ENCODE data around the gene UBE2D2.

Gene UBE2D2

DNA sequence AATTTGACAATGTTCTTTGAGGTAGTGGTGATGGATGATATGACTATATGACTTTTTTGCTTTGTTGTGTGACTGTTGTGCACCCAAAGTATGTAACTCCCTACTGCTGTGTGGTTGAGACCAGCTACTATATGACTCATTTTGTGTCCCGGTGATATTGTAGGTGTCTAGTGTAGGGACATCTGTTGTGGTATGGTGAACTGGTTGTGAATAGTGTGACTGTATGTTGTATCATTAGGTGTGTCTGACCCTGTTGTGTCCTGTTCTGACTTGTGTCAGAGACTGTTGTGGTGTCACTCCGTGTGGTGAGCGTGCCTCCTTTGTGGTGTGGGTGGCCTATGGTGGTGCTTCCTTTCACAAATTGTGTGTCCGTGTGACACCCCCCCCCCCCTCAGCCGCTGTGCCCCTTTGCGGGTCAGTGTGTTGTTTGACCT is 75.9 kb downstream of the UBE2D2 start:
- DNase-seq, result peak; percentile 58

DNA sequence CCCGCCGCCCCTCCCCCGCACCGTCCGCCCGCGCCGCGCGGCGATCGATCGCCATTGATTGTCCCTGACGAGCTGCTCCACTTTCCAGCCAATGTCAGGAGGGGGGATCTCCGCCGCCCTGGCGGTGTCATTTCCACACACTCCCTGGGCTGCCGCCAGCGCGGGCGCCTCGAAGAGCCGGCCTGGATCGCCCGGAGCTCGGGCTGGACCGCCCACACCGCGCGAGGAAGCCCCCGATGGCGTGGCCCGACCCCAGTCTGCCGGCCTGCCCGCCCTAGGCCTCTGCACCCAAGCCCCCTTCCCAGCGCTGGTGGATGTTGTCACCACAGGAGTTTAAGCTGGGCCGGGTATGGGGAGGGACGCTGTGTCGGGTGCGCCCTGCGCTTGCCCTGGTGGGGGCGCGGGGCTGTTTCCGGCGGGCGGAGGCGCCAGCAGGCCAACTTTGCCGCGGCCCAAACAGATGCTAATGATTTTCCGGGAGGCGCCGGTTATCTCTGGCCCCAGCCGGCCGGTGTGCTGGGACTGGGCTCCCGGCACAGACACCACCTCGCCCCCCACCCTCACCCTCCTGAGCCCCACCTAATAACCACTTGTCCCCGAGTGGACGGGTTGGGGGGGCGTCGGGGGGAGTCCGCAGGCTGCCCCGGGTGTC is 76.4 kb downstream of the UBE2D2 start:
- peak; percentile 83 for DNase-seq

DNA sequence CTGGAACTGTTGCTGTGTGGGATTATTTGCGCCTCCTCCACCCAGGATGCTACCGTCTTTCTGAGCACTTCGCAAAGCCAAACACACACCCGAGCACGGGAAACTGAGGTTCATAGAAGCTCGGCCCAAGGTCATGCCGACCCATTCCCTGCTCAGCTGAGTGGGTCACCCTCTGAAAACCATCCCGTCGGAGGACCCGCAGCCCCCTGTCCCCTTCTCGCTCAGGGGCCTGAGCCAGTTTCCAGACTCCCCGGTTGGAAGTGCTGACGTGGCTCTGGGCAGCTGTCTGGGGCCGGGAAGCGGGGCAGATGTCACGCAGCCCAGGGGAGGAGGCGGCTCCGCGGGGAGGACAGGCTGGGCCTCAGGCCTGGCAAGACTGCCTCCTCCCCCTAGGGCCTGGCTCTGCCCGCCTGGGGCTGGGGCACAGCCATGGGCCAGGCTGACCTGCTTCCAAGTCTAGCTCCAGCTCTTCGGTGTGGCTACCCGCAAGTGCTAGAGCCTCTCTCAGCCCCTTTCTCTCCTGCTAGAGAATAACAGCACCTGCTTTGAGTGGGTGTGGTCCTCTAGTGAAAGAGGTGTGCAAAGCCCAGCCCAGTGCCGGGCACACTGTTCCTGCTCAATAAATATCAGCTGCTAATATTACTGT is 77.1 kb downstream of the UBE2D2 start:
- peak; percentile 58 for DNase-seq

DNA sequence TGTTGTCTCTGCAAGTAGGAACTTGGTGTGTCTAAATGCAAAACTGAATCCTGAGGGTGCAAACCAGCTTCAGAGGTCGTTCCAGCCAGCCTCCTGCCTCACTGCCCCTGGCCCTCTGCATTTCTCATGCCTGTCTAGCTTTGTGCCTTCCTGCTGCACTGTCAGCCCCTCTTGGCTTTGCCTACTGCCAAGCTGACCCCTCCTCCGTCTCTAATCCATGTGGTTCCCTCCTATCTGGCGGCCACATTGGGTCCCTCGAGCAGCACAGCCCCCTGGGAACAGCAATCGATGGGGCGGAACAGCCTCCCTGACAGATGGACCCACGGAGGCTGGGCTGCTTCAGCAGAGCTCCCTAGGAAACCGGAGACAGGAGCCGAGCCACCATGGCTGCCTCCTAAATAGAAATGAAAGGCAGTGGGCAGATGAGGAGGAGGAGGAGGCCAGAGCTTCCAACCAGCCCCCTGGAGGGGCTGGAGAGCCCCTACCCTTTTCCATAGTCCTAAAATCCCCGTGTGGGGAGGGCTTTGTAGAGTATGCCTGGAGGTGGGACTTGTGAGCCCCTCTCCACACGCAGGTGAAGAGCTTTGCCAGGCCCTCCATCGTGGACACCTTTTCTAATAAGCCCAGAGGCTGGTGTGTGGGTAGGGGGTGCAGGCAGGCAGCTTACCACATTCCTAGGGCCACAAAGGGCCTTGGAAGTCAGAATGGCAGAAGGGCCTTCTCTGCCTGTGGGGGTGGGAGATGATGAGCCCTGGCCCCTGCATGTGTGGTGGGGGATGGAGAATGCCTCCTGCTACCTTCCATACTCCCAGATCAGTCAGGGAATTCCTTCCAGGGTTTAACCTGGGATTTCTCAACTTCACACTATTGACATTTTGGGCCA is 77.8 kb downstream of the UBE2D2 start:
- no peak for DNase-seq

DNA sequence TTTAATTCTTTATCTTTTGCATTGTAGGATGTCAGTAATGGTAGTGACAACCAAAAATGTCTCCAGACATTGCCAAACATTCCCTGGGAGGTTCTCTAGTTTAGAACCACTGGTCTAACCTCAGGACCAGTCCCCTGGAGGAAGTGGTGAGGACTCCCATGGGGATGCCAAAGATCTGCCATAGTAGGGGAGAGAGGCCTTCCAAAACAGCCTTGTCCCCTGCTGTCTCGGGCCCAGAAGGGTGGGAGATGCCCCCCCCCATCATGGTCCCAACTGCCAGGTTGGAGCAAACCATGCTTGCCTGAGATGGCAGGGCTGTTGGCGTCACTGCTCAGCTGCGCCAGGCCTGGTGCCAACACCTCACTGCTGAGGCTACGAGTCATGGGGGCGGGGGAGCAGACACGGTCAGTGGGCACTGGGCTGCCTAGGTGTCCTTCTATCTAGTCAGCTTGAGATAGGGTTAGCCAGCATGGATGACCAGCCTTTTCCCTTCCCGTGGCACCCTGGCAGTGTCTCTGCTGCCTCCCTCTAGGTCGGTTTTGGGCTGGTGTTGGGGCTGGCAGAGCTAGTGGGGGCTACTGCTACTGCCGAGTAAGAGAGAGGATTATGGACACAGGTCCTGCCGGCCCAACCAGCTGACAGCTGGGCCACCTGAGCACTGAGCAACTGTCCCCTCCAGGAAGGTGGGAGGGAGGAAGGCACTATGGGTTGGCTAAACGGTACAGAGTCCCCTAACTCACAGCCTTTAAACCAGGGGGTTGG is 78.7 kb downstream of the UBE2D2 start:
- peak; percentile 37 for DNase-seq

DNA sequence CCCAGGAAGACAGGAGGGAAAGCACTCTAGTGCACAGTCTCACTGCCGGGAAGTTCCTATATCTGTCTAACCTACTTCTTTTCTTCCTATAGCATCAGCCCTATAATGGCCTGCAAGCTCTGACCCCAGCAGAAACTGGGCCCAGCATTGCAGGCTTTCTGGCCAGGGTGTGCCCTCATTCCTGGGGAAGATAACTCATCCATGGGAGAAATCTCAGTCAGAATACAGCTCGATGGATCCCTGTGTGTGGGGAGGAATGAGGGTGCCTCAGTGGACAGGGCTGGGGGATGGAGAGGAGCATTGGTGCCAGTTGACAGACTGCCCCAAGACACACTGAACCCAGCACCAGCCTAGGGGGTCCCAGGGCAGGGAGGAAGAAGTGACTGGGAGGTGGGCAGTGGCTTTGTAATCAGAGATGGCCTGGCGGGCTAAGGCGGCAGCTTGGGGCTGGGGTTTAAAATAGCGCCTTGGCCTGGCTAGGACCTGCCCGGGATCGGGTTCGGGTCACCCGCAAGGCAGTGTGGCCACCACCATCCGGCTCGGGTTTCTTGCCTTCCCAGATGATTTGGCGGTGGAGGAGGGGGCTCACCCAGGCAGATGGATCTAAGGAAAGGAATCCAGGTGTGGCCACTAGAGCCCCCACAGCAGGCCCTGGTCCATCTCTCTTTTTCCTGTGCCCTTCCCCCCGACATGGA is 79.4 kb downstream of the UBE2D2 start:
- DNase-seq, result no peak

DNA sequence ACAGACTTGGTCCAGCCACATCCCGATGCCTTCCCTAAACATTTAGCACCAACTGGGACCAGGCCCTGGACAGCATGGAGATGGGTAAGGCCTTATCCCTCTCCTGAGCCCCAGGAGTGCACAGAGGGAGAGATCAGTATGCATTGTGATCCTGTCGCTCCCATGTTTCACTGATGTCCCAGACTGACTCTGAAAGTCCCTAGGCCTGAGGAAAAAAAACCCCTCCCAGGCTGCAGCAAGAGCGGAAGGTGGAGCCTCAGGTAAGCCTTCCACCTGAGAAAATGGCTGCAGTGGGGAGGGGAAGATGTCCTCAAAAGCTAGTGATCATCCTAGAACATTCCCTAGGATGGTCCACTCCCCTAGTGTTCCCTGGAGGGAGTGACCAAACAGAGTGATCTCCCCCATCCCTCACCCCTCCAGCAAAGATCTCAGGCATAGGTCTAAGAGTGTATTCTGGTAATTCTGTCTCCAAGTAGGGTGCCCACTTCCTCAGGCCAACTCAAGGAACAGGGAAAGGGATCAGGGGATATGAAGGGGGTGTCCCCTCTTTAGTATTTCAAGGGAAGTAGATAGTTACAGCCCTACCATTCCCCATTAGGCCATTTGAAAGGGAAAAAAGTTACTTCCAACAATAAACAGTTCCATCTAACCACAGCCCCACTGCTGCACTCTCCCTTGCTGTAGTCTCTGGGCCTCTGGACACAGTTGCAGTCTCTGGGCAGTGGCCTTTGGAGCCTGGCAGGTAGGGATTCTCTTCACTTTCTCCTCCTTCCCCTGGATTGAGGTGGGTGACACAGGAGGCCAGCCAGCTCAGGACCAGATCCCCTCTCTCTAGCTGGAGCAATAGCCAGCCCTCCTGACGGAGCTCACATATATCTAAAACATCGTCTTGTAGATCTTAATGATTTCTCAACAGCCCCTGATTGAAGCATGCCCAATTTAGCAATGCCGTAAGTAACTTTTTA is 80.3 kb downstream of the UBE2D2 start:
- no peak for DNase-seq

DNA sequence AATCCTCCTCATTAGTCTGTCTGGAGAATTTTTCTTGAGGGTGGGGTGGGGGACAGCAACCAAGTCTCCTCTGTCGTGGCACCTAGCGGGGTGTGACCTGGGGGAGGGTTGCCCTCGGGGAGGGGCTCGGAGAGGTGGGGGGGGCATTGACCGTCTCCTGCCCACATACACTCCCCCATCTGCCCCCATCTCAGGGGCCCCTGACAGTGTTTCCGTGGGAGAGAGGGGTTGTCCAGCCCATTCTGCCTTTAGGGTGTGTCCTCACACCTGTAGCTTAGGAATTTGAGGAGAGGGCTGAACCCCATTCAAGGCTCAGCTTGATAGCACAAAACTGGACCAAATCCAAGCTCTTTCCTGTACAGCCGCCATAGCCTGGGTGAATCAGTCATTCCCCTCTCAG is 81.1 kb downstream of the UBE2D2 start:
- DNase-seq, result no peak

DNA sequence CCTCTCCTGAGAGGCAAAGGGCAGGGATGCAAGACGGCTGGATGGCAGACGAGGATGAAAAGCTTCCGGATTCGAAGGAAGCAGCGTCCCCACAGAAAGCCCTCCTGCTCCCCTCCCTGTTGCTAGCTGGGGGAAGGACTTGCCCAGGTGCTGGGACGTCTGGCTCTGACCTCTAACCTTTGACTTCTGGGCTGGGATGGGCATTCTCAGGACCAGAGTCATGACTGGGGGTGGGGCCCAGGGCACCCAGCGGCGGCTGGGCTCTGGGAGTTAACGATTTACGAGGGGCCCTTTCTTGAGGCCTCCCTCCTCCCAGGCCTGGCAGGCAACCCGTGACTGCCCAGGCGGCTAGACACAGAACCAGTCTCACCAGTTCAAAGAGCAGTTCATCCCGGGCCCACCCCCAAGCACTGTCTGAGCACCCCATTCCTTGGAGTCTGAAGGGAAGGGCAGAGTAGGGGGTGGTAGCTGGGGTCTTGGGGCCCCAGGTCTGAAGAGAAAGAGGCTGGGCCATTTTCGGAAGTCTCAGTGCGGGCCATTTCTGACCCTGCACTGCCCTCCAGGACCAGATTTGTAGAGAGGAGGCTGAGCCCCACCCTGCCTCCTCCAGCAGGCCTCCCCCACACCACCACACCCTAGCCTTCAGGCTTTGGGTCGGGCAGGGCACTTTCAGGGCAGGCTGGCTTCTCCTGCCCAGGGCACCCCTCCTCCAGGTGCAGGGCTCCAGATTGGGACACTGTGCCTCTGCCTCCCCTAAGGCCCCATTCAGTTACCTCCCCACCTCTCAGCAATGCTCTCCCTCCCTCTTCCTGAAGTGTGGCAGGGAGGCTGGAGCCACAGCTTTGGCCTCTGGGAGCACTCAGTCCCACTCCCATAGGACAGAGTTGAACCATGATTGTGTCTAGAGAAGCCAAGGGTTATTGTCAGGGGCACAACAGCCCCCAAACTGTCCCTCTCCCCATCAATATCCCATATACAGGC is 82.0 kb downstream of the UBE2D2 start:
- no peak for DNase-seq

DNA sequence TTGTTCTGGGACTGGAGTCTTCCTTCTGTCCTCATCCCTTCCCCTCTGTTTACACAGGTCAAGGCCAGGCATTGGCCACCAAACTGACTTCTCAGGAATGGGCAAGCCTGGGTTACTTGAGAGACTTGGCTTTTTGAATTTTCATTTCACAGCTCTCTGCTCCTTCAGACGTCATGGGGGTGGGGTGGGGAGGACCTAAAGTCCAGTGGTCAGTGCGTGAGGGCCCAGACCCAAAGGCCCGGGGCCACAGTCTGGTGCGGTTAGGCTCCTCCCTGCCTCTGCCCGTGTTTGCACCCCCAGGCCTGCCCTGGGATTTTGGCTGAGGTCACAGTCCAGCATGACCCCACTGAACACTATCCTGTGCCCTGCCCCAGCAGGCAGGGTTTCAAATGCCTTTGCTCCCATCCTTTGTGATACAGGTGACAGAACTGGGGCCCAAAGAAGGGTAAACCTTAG is 82.9 kb downstream of the UBE2D2 start:
- DNase-seq, result no peak

DNA sequence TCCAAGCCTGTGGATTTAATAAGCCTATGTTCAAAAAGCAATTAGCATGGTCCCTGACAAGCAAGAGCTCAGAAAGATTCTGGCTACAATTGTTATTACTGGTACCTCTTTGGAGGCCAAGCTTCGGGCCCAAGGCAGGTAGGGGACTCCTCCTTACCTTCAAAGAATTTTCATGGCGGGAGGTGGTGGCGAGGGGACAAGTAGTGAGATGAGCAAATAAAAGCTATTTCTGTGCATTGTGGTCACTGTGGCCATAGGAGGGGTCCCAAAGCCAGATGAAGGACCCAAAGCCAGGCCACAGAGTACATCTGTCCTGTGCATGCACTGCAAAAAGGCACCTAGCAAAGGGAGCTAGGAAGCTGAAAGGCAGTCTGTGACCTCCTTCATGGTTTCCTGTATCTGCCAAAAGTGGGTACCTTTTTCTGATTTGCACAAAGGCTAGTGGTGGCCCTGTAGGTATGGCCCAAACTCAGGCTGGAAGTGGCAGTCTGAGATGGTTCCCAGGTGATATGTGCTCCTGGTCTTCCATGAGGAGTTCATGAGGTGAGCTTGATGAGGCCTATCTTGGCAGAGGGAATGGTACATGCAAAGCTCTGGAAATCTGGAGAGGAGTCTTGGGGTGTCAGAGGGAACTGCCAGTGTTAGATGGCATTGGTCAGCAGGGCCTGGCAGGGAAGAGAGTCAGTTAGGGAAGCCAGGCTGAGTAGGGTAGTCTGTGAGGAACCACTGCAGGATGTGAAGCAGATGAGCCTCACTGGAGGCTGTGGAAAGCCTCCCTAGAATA is 83.7 kb downstream of the UBE2D2 start:
- DNase-seq, result no peak

DNA sequence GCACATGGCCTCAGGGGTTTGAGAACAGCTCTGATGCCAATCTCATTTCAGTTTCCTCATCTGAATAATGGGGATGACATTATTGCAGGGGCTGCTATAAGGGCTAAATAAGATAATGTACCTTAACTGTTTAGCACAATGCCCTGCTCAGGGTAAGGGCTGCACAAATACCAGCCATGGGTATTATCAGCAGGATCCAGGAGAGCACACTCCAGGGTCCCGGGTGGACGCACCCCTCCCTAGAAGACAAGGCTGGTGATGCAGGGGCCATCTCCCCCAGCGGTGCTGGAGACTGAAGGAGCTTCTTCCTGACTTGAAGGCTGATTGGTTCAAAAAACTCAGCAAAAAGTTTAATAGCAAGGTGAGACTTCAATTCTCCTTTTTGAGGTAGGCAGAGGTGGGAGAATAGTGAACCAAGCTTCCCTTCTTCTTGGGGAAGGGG is 84.3 kb downstream of the UBE2D2 start:
- no peak for DNase-seq

DNA sequence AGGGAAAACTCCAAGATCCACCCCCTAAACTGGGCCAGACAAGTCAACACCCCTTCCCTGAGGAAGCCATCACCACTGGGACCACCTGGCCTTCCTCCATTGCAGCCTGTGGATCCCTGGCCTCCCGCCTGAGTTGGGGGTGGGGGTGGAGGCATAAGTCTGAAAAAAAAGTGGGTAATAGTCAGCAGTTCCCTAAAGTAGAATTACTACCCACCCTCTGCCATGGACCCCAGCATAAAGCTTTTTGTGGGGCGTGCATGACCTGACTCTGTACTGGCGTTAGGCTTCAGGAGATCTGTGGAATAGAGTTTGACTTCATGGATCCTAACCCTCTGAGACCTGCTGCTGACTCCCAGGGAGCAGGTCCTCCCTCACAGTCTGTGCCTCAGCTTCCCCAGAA is 85.0 kb downstream of the UBE2D2 start:
- no peak for DNase-seq

DNA sequence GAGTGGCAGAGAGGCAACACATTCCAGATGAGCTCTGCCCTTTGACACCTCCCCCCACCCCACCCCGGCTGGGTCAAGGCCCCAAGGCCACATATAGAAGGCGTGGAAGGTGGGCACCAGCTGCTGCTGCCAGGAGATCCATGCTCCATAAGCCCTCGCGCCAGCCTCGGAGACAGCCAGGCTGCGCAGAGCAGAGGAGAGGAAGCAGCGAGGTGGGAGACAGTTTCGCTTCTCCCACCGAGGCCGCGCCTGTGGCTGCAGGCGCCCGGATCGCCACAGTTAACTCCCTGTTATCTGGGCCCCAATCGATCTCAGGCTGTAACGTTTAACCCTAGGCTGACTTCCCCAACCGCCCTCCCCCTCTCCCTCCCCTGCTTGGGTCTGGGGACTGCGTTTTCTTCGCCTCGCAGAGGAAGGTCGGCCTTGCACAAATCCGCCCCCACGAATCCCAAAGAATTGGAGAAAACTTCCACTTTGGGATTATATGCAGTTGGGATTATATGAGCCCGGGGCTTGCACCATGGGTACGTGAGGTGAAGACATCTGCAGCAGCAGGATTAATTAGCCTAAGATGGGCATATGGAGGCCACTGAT is 85.9 kb downstream of the UBE2D2 start:
- DNase-seq, result no peak

DNA sequence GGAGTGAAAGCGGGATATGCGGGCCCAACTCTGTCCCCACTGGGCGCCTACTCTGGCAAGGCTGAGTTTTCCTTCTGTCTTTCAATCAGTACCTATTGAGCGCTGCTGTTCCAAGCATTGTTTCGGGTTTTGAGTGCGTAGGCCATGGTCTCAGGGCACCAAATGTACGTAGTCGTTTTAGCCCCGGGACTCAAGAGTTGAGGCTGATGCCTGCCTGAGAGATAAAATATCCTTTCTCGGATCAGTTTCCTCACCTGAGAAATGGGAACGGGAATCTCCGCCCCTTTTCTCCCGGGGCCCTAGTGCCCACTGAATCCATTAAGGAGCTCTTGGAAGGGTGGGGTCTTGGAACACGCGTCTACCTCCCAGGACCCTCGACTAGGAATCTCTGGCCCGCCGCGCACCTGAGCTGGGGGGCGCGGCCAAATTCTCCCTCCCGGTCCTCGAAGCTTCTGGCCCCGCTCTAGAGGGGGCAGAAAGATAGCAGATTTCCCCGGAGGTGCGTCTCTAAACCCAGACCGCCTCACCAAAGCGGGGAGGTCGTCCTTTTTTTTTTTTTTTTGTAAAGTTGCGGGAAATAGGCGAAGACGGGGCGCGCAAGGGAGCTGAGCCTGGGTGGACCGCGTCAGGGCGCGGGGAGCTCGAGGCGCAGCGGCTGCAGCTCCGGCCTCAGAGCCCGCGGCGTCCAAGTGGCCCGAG is 86.5 kb downstream of the UBE2D2 start:
- no peak for DNase-seq

DNA sequence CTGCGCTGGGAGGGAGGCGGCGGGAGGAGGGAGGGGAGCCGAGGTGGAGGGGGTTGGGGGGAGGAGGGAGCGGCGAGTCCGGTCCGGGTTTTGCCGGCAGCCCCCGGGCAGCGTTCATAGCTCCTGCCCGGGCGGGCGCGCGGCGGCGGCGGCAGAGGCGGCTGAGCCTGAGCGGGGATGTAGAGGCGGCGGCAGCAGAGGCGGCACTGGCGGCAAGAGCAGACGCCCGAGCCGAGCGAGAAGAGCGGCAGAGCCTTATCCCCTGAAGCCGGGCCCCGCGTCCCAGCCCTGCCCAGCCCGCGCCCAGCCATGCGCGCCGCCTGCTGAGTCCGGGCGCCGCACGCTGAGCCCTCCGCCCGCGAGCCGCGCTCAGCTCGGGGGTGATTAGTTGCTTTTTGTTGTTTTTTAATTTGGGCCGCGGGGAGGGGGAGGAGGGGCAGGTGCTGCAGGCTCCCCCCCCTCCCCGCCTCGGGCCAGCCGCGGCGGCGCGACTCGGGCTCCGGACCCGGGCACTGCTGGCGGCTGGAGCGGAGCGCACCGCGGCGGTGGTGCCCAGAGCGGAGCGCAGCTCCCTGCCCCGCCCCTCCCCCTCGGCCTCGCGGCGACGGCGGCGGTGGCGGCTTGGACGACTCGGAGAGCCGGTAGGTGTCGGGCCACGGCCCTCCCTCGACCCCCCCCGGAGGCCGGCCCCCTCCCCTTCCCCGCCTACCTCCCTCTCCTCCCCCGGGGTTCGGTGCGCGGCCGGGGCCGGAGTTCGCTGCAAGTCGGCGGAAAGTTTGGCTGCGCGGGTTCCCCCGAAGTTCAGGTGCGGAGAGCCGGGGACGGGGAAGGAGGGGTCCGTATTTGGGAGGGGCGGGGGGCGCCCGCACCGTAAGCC is 87.3 kb downstream of the UBE2D2 start, which contains the start of gene CXXC5:
Gene CXXC5, plus strand, starts transcription at position 145 of the 877 bp plus-strand sequence. CDS start 32,175 bp downstream, outside the sequence.
- DNase-seq, result peak; percentile 89
